Measurements from ENCODE around the gene PSMC3.

PSMC3 gene

GRCh38 chr11:47426062-47426956 is at the start of gene PSMC3:
Gene PSMC3, minus strand, starts transcription at chr11:47426439. Its CDS starts 160 bp downstream, at chr11:47426279.
- DNase-seq (ENCODE audit: low read depth) = peak; percentile 99

DNA sequence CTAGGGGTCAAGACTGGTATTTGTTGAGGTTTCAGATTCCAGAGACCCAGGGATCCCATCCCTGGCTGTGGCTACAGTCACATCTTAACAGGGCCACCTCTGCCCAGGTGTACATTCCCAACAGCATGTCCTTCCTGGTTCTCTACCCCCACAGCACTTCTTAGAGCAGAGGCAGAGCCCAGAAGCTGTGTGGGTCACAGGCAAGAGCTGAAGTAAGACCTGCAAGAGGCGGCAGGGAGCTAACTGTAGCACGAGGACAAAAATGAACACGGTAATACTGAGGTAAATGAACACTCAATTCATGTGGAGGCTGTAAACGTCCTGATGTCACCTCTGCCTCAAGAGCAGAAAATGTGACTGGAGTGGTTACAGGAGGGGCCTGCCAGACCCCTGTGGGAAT is 44.4 kb upstream of the PSMC3 start:
- DNase-seq (ENCODE audit: low read depth) = no peak

- DNase-seq (ENCODE audit: low read depth) = no peak
Observed at GRCh38 chr11:47469361-47470179, 43.3 kb upstream of the PSMC3 start.

GRCh38 chr11:47468598-47469214 is 42.5 kb upstream of the PSMC3 start:
- no peak for DNase-seq (ENCODE audit: low read depth)

- no peak for DNase-seq (ENCODE audit: low read depth)
Observed at GRCh38 chr11:47467357-47467756, 41.1 kb upstream of the PSMC3 start.

DNA sequence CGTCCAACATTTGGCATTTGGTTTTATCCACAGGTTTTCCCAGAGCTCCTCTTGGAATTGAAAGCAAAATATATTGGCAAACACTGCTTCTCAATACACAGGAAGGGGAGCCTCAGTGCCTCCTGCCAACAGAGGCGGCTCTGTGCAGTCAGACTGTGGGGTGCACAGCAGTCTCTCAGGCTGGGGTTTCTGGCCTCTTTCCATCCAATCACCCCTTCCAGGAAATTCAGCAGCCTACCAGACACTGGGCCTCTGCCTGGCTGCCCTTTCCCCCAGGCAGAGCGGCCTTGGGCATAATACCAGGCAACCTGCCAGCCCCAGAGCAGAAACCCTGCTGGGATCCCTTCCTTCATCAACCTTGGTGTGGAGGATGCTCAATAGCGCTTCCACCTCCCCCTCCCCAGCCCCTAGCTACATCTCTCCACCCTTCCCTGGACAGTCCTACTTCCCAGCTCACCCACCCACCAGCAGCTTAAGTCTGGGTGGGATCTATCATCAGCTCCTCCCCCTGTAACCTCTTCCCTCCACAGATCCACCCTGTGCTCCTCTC is 40.5 kb upstream of the PSMC3 start:
- no peak for DNase-seq (ENCODE audit: low read depth)

DNA sequence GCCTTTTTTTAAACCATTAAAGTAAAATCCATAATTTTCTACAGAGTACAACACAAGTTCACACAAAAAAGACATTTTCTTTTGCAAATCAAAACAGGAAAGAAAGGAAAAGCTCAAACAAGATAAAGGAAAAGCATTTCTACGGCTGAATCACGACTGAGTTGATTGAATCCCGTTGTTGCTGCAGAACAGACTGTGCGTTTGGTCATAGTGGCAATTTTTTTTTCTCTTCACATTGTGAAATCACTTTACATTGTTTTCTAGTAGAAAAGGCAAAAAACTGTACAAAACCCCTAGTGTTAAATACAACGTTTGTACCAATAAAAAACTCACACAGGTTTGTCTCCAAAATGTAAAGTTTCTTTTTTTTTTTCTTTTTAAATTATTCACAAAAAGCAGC is 40.0 kb upstream of the PSMC3 start:
- no peak for DNase-seq (ENCODE audit: low read depth)

DNA sequence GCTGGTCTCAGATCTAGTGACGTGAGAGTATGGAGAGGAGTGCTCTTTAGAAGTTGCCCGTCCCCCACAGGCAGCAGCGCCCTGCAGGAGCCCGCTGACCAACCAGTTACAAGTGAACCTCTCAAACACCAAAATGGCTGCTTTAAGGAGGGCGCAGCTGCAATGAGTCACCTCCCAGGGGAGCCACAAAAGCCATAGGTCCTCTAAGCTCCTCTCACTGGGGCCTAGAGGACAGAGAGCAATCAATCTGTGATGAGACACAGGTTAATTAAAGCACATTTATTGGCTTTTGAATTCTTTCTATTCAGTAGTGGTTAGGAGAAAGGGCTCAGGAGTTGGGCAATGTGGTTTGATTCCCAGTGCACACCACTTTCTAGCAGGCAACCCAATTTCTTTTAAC is 38.2 kb upstream of the PSMC3 start:
- DNase-seq (ENCODE audit: low read depth) = peak; percentile 18

DNA sequence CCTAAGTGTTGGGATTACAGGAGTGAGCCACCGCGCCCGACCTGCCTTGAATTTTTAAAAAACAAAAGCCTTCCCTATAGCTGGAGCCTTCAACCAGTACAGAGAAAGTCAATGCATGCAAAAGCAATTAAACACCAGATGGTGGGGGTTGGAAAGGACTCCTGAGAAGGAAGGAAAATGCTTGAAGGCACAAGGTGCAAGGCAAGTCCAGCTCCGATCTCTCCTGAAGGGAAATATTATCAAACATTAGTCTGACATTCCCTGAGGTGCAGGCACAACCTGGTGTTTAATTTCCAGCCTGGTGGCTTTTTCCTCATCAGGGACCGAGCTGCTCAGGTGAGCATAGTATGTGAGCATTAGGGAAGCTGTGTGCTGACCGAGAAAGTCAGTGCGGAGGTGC is 35.6 kb upstream of the PSMC3 start:
- DNase-seq (ENCODE audit: low read depth) = no peak

GRCh38 chr11:47460571-47461235 is 34.5 kb upstream of the PSMC3 start:
- peak; percentile 30 for DNase-seq (ENCODE audit: low read depth)

DNA sequence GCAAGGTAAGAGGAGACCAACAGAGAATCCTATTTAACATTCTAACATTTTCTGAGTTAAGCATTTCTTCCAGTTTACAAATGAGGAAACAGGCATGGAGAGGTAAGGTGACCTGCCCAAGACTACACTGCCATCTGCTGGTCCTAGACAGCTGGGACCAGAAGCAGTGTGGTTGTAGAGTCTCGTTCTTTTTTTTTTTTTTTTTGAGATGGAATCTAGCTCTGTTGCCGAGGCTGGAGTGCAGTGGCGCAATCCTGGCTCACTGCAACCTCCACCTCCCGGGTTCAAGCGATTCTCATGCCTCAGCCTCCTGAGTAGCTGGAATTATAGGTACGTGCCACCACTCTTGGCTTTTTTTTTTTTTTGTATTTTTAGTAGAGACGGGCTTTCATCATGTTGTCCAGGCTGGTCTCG is 28.0 kb upstream of the PSMC3 start:
- DNase-seq (ENCODE audit: low read depth) = peak; percentile 80

GRCh38 chr11:47453365-47453764 is 27.1 kb upstream of the PSMC3 start:
- DNase-seq (ENCODE audit: low read depth) = peak; percentile 28

DNA sequence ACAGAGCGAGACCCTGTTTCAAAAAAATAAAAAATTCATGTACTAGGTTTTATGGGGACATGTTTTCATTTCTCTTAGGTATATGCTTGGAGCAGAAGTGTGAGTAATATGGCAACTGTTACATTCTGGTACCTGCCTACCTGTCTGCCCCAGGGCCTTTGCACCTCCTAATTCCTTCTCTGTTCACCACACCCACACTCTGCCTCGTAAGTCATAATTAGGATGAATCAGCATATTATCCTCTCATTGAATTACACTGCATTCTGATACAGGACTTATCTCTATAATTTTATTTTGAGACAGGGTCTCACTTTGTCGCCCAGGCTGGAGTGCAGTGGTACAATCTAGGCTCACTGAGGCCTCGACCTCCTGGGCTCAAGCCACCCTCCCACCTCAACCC is 25.8 kb upstream of the PSMC3 start:
- DNase-seq (ENCODE audit: low read depth) = no peak

DNA sequence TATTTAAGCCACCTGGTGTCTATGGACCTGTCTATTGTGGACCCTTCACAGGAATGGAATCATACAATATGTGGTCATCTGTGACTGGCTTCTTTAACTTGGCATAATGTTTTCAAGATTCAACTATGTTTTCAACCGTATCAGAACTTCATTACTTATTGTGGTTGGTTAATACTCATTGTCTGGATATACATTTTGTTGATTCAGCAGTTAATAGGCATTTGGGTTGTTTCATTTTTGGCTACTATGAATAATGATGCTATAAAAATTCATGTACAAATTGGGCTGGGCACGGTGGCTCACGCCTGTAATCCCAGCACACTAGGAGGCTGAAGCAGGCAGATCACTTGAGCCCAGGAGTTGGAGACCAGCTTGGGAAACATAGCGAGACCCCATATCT is 25.2 kb upstream of the PSMC3 start:
- DNase-seq (ENCODE audit: low read depth) = no peak

- DNase-seq (ENCODE audit: low read depth) = no peak
Observed at GRCh38 chr11:47449541-47449940, 23.3 kb upstream of the PSMC3 start.

DNA sequence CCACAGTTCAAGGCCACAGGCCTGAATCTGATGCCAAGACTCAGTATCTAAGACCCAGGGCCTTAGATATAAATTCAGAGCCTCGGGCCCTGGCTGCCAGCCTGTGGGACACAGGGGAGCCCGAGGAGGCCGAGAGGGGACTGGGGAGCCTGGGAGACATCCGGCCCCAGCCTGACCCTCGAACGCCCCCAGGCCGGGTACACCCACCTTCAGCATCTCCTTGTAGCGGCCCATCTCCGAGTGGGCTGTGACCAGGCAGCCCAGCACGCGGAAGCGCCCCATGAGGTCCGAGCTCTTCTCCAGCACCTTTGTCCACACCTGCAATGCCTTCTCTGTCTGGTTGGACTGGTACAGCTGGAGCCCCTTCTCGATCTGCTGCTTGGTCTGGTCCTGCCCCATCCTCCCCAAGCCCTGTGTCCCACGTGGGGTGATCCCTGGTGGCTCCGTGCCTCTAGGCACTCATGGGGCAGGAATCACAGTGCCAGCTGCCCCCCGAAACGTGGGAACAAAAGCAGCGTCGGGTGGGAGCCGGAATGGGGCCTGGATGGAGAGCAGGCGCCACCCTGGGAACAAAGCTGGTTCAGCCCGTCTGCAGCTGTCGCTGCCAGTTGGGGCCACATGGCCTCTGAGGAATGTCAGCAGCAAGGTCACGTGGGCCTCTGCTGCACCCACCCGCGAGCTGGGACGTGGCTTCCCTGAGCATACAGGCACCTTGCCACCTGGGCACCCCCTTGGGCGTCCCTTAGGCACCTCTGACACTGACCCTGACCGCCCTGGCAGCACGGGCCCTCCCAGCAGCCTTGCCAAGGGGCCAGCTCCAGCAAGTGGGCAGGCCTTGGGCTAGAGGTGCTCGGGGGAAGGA is 22.6 kb upstream of the PSMC3 start, which contains the start of gene RAPSN:
Gene RAPSN (minus strand): TSS at position 571 of the 862 bp plus-strand sequence. CDS start 172 bp downstream, at position 399.
- DNase-seq (ENCODE audit: low read depth) = no peak

GRCh38 chr11:47447906-47448305 is 21.7 kb upstream of the PSMC3 start:
- DNase-seq (ENCODE audit: low read depth) = no peak

GRCh38 chr11:47446833-47447232 is 20.6 kb upstream of the PSMC3 start:
- no peak for DNase-seq (ENCODE audit: low read depth)

DNA sequence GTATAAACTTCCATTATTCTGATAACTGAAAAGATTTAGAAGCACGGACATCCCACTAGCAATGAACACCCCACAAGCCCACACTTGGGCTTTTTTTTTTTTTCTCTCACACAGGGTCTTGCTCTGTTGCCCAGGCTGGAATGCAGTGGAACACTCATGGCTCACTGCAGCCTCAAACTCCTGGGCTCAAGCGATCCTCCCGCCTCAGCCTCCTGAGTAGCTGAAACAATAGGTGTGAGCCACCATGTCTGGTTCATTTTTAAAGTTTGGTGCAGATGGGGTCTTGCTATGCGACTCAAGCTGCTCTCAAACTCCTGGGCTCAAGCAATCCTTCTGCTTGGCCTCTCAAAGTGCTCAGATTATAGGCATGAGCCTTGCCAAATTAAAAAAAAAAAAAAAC is 19.6 kb upstream of the PSMC3 start:
- DNase-seq (ENCODE audit: low read depth) = no peak

DNA sequence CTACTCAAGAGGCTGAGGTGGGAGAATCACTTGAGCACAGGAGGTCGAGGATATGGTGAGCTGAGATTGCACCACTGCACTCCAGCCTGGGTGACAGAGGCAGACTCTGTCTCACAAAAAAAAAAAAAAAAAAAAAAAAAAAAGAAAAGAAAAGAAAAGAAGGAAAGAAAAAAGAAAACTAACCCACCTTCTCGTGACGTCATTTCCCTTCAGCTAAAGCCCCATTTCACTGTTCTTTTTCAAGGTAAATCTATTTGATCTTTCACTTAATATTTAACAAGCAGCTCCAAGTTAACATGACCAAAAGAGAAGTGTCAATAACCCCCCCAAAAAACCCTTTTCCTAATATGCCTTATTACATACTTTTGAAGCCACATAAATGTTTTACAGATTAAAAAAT is 17.6 kb upstream of the PSMC3 start:
- DNase-seq (ENCODE audit: low read depth) = no peak

Data from ELR (cell line).